Gastrocnemius medialis (tissue), 4 donors: ENCODE measurements around the gene JMJD1C.

Experiments
- POLR2A ChIP-seq, 2 donors: fragments of 450-650 bp; IDR thresholded peaks; one replicate each; pipeline ENCODE4 v1.6.1; 2017; ENCODE audit warnings: antibody characterized with exemption in 2 of 2, mild to moderate bottlenecking in 2 of 2, moderate library complexity in 2 of 2
- TF ChIP-seq, protein P1 (sequence below), 5 experiments: fragments of 450-650 bp in 3 of 5; fragments of 200-600 bp in 2 of 5; sonication (generic) in 2 of 5; IDR thresholded peaks in 4 of 5; conservative IDR thresholded peaks in 1 of 5; 1 replicate in 4 of 5; 2 replicates in 1 of 5; pipeline ENCODE4 v1.5.1; 2016 to 2019; ENCODE audit warnings: antibody characterized with exemption in 5 of 5, mild to moderate bottlenecking in 3 of 5, moderate library complexity in 3 of 5

DNA sequence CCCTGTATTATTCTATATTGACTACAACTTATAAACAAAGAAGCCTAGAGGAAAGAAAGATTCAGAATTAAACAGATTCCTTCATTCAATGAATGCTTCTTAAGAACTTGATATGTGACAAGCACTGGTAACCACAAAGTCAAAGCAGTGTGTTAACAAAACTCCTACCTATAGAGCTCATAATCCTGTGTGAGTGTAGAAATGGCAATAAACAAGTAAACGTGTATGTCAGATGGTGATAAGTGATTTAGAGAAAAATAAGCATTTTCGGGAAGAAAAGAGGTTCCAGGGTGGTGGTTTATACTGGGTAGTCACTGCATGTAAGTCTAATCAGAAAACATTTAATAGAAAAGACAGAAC is 141.3 kb downstream of the JMJD1C start:
- TF ChIP-seq, protein P1, sequence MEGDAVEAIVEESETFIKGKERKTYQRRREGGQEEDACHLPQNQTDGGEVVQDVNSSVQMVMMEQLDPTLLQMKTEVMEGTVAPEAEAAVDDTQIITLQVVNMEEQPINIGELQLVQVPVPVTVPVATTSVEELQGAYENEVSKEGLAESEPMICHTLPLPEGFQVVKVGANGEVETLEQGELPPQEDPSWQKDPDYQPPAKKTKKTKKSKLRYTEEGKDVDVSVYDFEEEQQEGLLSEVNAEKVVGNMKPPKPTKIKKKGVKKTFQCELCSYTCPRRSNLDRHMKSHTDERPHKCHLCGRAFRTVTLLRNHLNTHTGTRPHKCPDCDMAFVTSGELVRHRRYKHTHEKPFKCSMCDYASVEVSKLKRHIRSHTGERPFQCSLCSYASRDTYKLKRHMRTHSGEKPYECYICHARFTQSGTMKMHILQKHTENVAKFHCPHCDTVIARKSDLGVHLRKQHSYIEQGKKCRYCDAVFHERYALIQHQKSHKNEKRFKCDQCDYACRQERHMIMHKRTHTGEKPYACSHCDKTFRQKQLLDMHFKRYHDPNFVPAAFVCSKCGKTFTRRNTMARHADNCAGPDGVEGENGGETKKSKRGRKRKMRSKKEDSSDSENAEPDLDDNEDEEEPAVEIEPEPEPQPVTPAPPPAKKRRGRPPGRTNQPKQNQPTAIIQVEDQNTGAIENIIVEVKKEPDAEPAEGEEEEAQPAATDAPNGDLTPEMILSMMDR (IDR thresholded peaks at IDR 0.05 in 4 of 5, conservative IDR thresholded peaks at IDR 0.05 in 1 of 5), result no peak
- TF ChIP-seq POLR2A (IDR thresholded peaks at IDR 0.05), result no peak
